Colonic mucosa (tissue), 4 donors: ENCODE measurements around the gene JAKMIP1. TPM values are rescaled to one million over a fixed set of nuclear protein-coding genes. Genes with fewer than 3 reads are reported as not detected.

ENCODE experiments used
- DNase-seq: peaks from one replicate; pipeline ENCODE4 v3.0.0-alpha.2; 2020
- H3K27ac ChIP-seq: fragments of 200-600 bp; one replicate; pipeline ENCODE4 v1.8.0; 2021
- H3K27me3 ChIP-seq: fragments of 200-600 bp; one replicate; pipeline ENCODE4 v1.8.0; 2021
- H3K36me3 ChIP-seq: fragments of 200-600 bp; one replicate; pipeline ENCODE4 v1.8.0; 2021
- H3K4me1 ChIP-seq: fragments of 200-600 bp; one replicate; pipeline ENCODE4 v1.8.0; 2021; ENCODE audit warnings: mild to moderate bottlenecking
- H3K4me3 ChIP-seq: fragments of 200-600 bp; one replicate; pipeline ENCODE4 v1.8.0; 2021
- H3K9ac ChIP-seq, 2 donors: one replicate each; pipeline ENCODE4 v1.7.0; 2013; ENCODE audit warnings: control low read depth in 2 of 2, low read depth in 2 of 2, low read length in 2 of 2
- H3K9me3 ChIP-seq: fragments of 200-600 bp; one replicate; pipeline ENCODE4 v1.8.0; 2021
- CTCF ChIP-seq: fragments of 200-600 bp; IDR thresholded peaks from one replicate; pipeline ENCODE4 v1.8.0; 2022; ENCODE audit warnings: antibody characterized with exemption, mild to moderate bottlenecking
- intact Hi-C: fragments of 100-400 bp; cut with DNase I; formaldehyde crosslinking; loops from one replicate; pipeline ENCODE4 v1.14.1; 2022
- total RNA-seq, 2 donors: library from RNA; stranded (reverse); fragmentation: NEBNext Ultra II Directional in 1 of 2; extraction: Animal tissue kit (Norgen Biotek cat#: 25700) in 1 of 2; gene quantifications; one replicate each; pipeline ENCODE4 v1.2.1, GENCODE V29; 2021
- donor health status: healthy.
- donor health status: DM: no; HTN: no; CAD: no.
- donor health status: DM: no; HTN: no; CAD: no.

JAKMIP1 gene
- total RNA-seq, 2 donors from 2014 or later = 0.19 to 0.42 TPM

- no peak for TF ChIP-seq CTCF
- Histone ChIP-seq H3K27me3 (no peaks in the 10 kb centered on the region), H3K27ac (no peak overlapping the region), H3K4me1 (no peaks in the 10 kb centered on the region), H3K4me3 (no peak overlapping the region), H3K36me3 (no peaks in the 10 kb centered on the region), H3K9ac (no peak overlapping the region), H3K9me3 (no peaks in the 10 kb centered on the region)
- DNase-seq = no peak
- intact Hi-C loops = no loop called here
Measured at GRCh38 chr4:6078560-6078959, 121.8 kb downstream of the JAKMIP1 start.

DNA sequence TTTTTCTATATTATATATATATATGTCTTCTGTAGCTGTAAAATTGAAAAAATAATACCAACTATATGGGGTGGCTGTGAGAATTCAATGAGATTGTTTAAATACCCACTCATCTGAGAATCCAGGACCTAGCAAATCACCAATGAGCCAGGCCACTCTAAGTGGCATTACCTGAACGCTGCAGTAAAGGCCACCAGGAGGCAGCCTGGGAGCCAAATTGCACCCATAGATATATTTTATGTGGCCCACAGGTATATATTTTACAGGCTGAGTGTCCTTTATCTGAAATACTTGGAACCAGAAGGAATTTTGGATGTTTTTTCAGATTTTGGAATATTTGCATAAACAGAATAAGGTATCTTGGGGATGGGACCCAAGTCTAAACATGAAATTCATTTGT, 124.0 kb downstream of the JAKMIP1 start:
- Histone ChIP-seq H3K36me3 (no peaks in the 10 kb centered on the region), H3K4me3 (no peak overlapping the region), H3K9ac (no peak overlapping the region), H3K27me3 (no peaks in the 10 kb centered on the region), H3K4me1 (no peaks in the 10 kb centered on the region), H3K9me3 (no peaks in the 10 kb centered on the region), H3K27ac (no peak overlapping the region)
- intact Hi-C loops = no loop called here
- no peak for TF ChIP-seq CTCF
- DNase-seq = no peak

GRCh38 chr4:6074758-6075157, 125.6 kb downstream of the JAKMIP1 start:
- no peak overlapping the region for H3K27ac ChIP-seq
- H3K27me3 ChIP-seq = no peaks in the 10 kb centered on the region
- no peaks in the 10 kb centered on the region for H3K9me3 ChIP-seq
- H3K4me1 ChIP-seq = no peaks in the 10 kb centered on the region
- H3K9ac ChIP-seq = no peak overlapping the region
- H3K4me3 ChIP-seq = no peak overlapping the region
- no peak for TF ChIP-seq CTCF
- intact Hi-C loops = no loop called here
- no peak for DNase-seq
- H3K36me3 ChIP-seq = no peaks in the 10 kb centered on the region

- H3K27me3 ChIP-seq = no peaks in the 10 kb centered on the region
- no peaks in the 10 kb centered on the region for H3K4me1 ChIP-seq
- no peaks in the 10 kb centered on the region for H3K36me3 ChIP-seq
- no peak overlapping the region for H3K9ac ChIP-seq
- DNase-seq = no peak
- no peak overlapping the region for H3K27ac ChIP-seq
- no peaks in the 10 kb centered on the region for H3K9me3 ChIP-seq
- no peak for TF ChIP-seq CTCF
- intact Hi-C loops = no loop called here
- H3K4me3 ChIP-seq = no peak overlapping the region
Measured at GRCh38 chr4:6071959-6072720, 128.2 kb downstream of the JAKMIP1 start.

- no peak overlapping the region for H3K4me3 ChIP-seq
- no peak overlapping the region for H3K9ac ChIP-seq
- H3K27ac ChIP-seq = no peak overlapping the region
- intact Hi-C loops = no loop called here
- no peaks in the 10 kb centered on the region for H3K9me3 ChIP-seq
- H3K4me1 ChIP-seq = no peaks in the 10 kb centered on the region
- H3K36me3 ChIP-seq = no peaks in the 10 kb centered on the region
- TF ChIP-seq CTCF = no peak
- no peaks in the 10 kb centered on the region for H3K27me3 ChIP-seq
- DNase-seq = no peak
Measured at GRCh38 chr4:6071191-6071958, 129.0 kb downstream of the JAKMIP1 start.
